Measurements from ENCODE around the gene ABR.

DNA sequence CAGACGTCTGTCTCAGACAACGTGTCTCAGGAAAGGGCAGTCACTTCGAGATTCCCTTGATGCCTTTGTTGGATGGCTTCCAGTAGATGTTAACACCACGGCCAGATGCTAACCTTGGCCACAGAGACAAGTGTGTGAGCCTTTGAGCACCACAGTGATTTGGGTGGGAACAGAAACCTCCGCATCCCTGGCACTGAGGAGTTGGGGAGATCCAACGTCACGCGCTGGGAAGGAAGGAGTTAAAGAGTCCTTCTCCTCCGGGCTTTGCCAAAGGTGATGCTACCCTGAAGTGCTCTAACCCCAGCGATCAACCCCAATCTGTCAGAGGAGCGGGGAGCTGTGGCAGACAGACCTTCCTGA lies 3.0 kb upstream of the ABR start:
- TF ChIP-seq CTCF (IDR thresholded peaks at IDR 0.05; ENCODE audit: insufficient read depth, low read depth, low read length) (no peak), EZH2 (IDR thresholded peaks at IDR 0.05; ENCODE audit: insufficient read depth, low read length) (no peak)

Measured in astrocyte (in vitro differentiated cells and primary cell).